ENCODE measurements around the gene CRYZL1.
A peak's percentile ranks its signal among the peaks of the same experiment; 100 is the strongest.
"Not testable (repeated sequence)": the region's sequence is repeated elsewhere in the genome, so short reads cannot be mapped to it uniquely, and the experiment has no call there.

CRYZL1 gene

DNA sequence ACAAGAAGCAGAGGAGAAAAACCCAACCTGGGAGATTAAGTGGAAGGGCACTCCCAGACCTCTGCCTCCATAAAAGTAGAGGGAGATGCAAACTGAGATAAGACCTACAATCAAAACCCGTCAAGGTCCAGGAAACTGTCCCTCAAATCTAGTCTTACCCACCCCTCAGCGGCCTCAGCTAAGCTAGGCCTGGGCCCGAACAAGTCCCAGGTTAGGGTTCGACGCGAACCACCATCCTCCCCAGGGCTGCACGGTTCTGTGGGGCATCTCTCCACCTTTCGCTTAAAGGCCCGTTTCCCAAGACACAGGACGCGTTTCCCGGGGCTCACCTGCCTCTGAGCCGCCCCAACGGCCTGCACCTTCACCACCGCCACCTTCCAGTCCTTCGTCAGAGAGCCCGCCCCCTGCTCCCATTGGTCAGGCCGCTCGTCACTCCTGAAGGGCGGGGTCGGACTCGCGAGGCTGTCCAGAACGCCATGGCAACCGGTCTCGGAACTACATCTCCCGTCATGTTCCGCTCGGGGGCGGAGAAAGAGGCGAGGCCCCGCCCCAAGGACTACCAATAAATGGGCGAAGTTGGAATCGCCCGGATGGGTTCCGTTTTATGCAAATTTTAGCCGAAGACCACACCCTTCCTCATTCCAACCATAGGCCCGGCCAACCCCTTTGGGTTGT is at the start of gene CRYZL1:
Gene CRYZL1 (minus strand): TSS at position 390 of the 675 bp plus-strand sequence. CDS start 10,190 bp downstream, outside the sequence.
- peak; percentile 98 to 100 for DNase-seq (ENCODE audit: low read depth in 1 of 2, low spot score in 1 of 2)

- no peak for DNase-seq (ENCODE audit: low read depth in 1 of 2, low spot score in 1 of 2)
These were observed 49.3 kb upstream of the CRYZL1 start for GRCh38 chr21:33690874-33691273.

DNA sequence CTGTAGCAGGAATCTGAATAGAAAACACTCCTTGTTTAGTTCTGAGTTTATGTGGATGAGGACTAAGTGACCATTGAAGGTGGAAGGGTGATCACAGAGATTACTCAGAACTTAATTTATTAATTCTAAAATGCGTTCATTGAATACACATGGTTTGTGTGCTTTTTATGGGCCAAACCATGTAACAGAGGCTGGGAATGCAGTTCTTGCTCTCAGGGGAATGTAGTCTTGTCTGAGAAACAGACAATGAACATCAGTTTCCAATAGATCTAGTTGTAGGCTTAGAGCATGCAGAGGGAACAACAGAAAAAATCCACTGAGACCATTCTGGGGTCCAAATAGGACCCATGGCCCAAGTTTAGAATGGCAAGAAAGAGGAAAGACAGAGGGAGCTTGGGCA is 46.8 kb upstream of the CRYZL1 start:
- DNase-seq (ENCODE audit: low read depth in 1 of 2, low spot score in 1 of 2): no peak

GRCh38 chr21:33687634-33688033 is 46.1 kb upstream of the CRYZL1 start:
- no peak for DNase-seq (ENCODE audit: low read depth in 1 of 2, low spot score in 1 of 2)

- no peak for DNase-seq (ENCODE audit: low read depth in 1 of 2, low spot score in 1 of 2)
These were observed 44.8 kb upstream of the CRYZL1 start for GRCh38 chr21:33686386-33686785.

- no peak for DNase-seq (ENCODE audit: low read depth in 1 of 2, low spot score in 1 of 2)
These were observed 44.2 kb upstream of the CRYZL1 start for GRCh38 chr21:33685613-33686197.

DNA sequence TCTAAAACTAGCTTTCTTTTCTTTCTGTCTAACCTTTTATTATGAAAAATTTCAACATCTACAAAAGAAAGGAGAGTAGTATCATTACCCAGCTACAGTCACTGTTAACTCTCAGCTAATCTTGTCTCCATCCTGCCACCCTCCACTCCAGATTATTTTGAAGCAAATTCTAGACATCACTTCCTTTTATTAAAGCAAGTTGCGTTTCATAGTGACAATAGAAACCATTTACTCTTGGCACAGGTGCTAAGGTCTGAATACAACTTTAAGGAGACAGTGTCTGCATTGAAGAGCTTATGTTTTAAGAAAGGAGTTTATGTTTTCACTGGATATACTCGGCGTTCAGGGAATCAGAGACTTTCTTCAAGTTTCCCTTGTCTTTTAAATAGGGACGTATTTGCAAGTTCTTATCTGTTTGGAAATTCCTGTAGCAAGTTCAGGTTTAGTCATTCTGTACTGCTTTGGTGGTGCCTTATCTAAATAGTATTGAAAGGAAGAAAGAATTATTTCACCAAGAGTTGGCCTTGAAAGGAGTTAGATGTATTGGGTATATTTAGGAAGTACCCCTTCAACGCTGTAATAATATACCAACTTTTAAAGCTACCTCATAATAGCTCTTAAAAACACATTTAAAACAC is 43.5 kb upstream of the CRYZL1 start:
- no peak for DNase-seq (ENCODE audit: low read depth in 1 of 2, low spot score in 1 of 2)

DNA sequence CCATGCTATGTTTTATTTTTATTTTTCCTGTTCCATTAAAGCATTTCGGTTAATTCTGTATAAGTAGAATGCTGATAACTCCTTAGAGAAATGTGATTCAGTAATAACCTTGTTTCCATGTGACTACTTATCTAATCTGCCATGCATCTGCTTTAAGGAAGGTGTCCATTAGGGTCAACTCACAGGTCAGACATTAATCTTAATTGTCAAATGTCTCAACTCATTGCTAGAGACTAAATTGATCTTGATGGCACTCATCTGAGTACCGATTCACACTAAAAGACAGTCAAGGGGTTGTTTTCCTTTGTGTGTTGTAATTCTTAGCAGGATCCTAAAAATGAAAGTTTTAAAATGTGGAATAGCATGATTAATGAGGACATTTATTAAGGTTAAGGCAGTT is 42.5 kb upstream of the CRYZL1 start:
- no peak for DNase-seq (ENCODE audit: low read depth in 1 of 2, low spot score in 1 of 2)

GRCh38 chr21:33682992-33683627 is 41.6 kb upstream of the CRYZL1 start:
- no peak for DNase-seq (ENCODE audit: low read depth in 1 of 2, low spot score in 1 of 2)

DNA sequence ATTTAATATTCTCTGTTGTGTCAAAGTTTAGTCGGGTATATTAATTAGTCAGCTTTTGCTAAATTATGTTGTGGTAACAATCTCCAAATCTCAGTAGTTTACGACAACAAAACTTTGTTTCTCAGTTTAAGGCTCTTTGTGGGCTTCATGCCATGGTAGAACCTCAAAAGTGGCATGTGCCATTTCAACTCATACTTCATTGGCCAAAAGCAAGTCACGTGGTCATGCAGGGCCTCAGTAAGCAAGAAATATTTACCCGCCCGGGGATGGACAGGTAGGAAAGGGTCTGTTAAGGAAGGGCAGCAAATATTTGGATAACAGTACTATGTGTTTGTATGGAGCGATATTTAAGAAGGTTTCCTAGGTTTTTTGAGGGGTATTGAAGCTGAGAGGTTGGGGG is 39.3 kb upstream of the CRYZL1 start:
- no peak for DNase-seq (ENCODE audit: low read depth in 1 of 2, low spot score in 1 of 2)

- DNase-seq (ENCODE audit: low read depth in 1 of 2, low spot score in 1 of 2): no peak
These were observed 35.9 kb upstream of the CRYZL1 start for GRCh38 chr21:33677450-33677849.

GRCh38 chr21:33676666-33677065 is 35.1 kb upstream of the CRYZL1 start:
- not testable (repeated sequence) for DNase-seq (ENCODE audit: low read depth in 1 of 2, low spot score in 1 of 2)

DNA sequence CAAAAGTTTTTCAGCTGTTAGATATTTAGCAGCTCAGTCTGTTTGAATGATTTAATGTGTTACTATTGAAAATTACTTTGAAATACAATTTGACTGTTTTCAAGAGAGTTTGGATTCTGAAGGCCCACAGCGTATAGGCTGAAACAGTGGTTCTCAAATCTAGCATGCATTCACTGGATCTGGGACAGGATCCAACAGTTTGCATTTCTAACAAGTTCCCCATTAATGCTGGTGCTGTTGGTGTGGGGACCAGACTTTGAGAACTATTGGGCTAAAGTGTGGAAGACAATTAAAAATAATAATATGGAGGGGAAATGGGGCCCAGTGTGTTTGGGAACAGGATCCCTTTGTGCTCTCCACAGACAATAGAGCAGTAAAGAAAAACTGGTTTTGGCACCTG is 32.7 kb upstream of the CRYZL1 start:
- no peak for DNase-seq (ENCODE audit: low read depth in 1 of 2, low spot score in 1 of 2)

- no peak for DNase-seq (ENCODE audit: low read depth in 1 of 2, low spot score in 1 of 2)
These were observed 31.9 kb upstream of the CRYZL1 start for GRCh38 chr21:33673473-33673872.

DNA sequence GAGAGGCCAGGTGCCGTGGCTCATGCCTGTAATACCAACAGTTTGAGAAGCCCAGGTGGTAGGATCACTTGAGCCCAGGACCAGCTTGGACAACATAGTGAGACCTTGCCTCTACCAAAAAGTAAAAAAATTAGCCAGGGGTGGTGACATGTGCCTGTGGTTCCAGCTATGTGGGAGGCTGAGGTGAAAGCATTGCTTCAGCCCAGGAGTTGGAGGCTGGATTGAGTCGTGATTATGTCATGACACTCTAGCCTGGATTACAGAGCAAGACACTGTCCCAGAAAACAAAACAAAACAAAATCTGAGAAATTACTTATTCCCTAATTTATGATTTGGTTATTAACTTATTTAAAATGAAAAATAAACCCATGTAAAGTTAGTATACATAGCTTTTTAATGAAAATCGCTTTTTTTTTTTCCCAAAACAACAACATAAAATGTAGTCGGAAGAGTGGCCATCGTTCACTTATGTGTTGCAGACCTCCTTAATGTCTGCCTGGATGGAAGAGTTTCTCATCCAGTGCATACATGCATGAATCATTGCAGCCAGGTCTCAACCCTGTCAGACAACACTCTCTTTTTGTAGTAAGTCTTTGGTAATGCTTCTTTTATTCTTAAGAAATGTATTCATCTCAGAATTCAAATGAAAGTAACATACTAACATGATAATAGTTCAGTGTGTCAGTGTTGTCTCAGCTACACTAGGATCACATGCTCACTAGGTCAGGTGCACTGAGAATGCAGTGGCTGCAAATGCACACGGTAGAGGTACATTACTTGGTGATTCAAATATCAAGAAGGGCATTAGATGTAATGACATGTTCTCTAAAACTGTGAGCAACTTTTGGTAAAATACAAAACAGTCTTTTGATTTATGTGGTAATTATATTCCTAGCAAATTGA is 28.8 kb upstream of the CRYZL1 start:
- DNase-seq (ENCODE audit: low read depth in 1 of 2, low spot score in 1 of 2): no peak

DNA sequence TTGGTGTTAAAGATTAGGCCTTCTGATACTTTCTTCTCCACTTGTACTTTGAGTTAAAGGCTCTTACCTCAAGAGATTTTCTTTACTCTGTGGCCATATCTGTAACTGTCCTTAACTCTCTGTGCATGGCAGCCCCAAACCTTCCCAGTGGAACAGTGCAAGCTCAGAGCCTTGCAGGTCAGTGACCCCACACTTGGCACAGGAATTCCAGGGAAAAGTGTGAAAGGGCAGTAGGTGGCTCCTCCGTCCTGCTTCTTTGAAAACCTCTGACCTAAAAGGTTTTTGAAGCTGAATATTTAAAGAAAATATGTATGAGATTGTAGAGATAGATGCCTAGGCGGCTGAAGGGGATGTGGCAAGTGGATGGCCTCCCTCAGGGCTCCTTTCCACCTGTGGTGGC is 27.1 kb upstream of the CRYZL1 start:
- no peak for DNase-seq (ENCODE audit: low read depth in 1 of 2, low spot score in 1 of 2)

GRCh38 chr21:33668180-33668579 is 26.6 kb upstream of the CRYZL1 start:
- DNase-seq (ENCODE audit: low read depth in 1 of 2, low spot score in 1 of 2): no peak

DNA sequence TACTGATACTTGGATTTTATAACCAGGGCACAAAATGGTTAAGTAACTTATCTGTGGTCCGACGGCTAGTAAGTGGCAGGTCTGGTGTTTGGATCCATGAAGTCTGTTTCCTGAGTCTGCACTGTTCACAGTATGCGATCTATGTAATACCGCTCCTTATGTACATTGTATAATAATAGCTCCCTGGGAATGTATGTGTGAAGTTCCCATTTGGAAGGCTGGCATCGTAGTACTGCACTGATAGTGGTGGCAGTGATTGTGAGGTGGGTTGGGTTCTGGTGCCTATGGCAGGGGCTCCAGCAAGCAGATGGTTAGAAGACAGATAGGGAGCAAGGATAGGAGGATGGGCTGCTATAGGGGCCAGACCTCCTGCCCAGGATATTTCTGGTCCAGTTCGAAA is 26.1 kb upstream of the CRYZL1 start:
- DNase-seq (ENCODE audit: low read depth in 1 of 2, low spot score in 1 of 2): no peak

GRCh38 chr21:33666153-33666552 is 24.6 kb upstream of the CRYZL1 start:
- no peak for DNase-seq (ENCODE audit: low read depth in 1 of 2, low spot score in 1 of 2)

- DNase-seq (ENCODE audit: low read depth in 1 of 2, low spot score in 1 of 2): no peak
These were observed 22.6 kb upstream of the CRYZL1 start for GRCh38 chr21:33664135-33664534.

- DNase-seq (ENCODE audit: low read depth in 1 of 2, low spot score in 1 of 2): no peak
These were observed 21.7 kb upstream of the CRYZL1 start for GRCh38 chr21:33663241-33663640.

Data from activated CD4-positive, alpha-beta T cell treated with anti-CD3 and anti-CD28 coated beads, Interleukin-2, amount 50 U/mL, for 24 hours (primary cell).